Smooth muscle cell (in vitro differentiated cells): Measurements from ENCODE around the gene KANSL1L. TPM values are rescaled to one million over a fixed set of nuclear protein-coding genes. Genes with fewer than 3 reads are reported as not detected.

ENCODE experiments used
- DNase-seq: peaks from one replicate; lab custom pipeline; 2025; ENCODE audit not compliant: unreplicated experiment; lab: John Stamatoyannopoulos, UW
- H2AFZ ChIP-seq: fragments of 200-600 bp; sonication (generic); 2 replicates; pipeline ENCODE4 v1.6.0; 2016; ENCODE audit warnings: antibody characterized with exemption, low read depth, mild to moderate bottlenecking
- H3F3A ChIP-seq: fragments of 200-600 bp; sonication (generic); 2 replicates; pipeline ENCODE4 v1.6.0; 2017; ENCODE audit warnings: antibody characterized with exemption, low read depth
- H3K27ac ChIP-seq: fragments of 200-600 bp; sonication (generic); 2 replicates; pipeline ENCODE4 v1.5.1; 2016; ENCODE audit warnings: low read depth, mild to moderate bottlenecking
- H3K27me3 ChIP-seq: fragments of 200-600 bp; sonication (generic); 2 replicates; pipeline ENCODE4 v1.6.1; 2016; ENCODE audit warnings: low read depth, mild to moderate bottlenecking
- H3K36me3 ChIP-seq: fragments of 200-600 bp; sonication (generic); 2 replicates; pipeline ENCODE4 v1.5.1; 2016; ENCODE audit warnings: low read depth
- H3K4me1 ChIP-seq: fragments of 200-600 bp; sonication (generic); 2 replicates; pipeline ENCODE4 v1.5.1; 2016; ENCODE audit warnings: low read depth
- H3K4me2 ChIP-seq: fragments of 200-600 bp; sonication (generic); 2 replicates; pipeline ENCODE4 v1.6.0; 2016; ENCODE audit warnings: mild to moderate bottlenecking
- H3K4me3 ChIP-seq: fragments of 200-600 bp; sonication (generic); 2 replicates; pipeline ENCODE4 v1.5.1; 2016; ENCODE audit warnings: mild to moderate bottlenecking
- H3K79me2 ChIP-seq: fragments of 200-600 bp; sonication (generic); 2 replicates; pipeline ENCODE4 v1.6.0; 2016; ENCODE audit warnings: low read depth, mild to moderate bottlenecking
- H3K9ac ChIP-seq: fragments of 200-600 bp; sonication (generic); 2 replicates; pipeline ENCODE4 v1.6.0; 2016; ENCODE audit warnings: low read depth
- H3K9me3 ChIP-seq: fragments of 200-600 bp; sonication (generic); replicated peaks from 2 replicates; pipeline ENCODE4 v1.5.1; 2016; ENCODE audit warnings: low read depth
- H4K20me1 ChIP-seq: fragments of 200-600 bp; sonication (generic); 2 replicates; pipeline ENCODE4 v1.6.0; 2016; ENCODE audit warnings: low read depth
- WGBS: methylation state at CpG from one replicate; pipeline ENCODE4 v1.1.7; 2016; ENCODE audit warnings: low lambda C conversion rate; 5-methylcytosine and 5-hydroxymethylcytosine counted together
- polyA plus RNA-seq: library from polyadenylated mRNA; unstranded; fragments of >200 nt; fragmentation: Nextera tagmentation; extraction: Ambion mirVana; gene quantifications from 2 replicates; pipeline ENCODE4 v1.2.1, GENCODE V29; 2016
- total RNA-seq: library from RNA; depleted of rRNA; stranded (reverse); fragments of >200 nt; gene quantifications from 2 replicates; pipeline ENCODE4 v1.2.3, GENCODE V29; 2014
- TF ChIP-seq, protein P1 (sequence below): fragments of 200-600 bp; sonication (generic); IDR thresholded peaks from 2 replicates; pipeline ENCODE4 v1.5.1; 2017; ENCODE audit warnings: borderline replicate concordance, mild to moderate bottlenecking, antibody characterized with exemption; ENCODE audit not compliant: insufficient read depth, poor library complexity, severe bottlenecking

The KANSL1L gene
- total and polyA plus RNA-seq, 2 experiments from 2014 or later = 3.6 to 27.0 TPM

DNA sequence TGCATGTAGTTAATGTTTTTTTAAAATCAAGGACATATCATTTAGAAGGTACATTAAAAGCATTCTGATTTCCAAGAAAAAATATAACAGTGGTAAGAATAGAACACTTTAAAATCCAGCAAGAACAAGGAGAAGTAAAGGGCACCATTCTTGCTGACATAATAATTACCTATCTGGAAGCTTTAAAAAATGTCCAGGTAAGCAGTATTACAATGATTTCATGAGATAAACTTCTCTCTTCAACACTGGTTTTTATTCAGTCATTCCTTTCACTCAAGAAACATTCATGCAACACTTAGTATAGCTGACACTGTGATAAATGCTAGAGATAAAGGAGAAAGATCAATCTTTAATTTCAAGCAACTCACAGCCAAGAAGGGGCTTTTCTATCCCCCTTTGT is 2.9 kb upstream of the KANSL1L start:
- TF ChIP-seq, protein P1, sequence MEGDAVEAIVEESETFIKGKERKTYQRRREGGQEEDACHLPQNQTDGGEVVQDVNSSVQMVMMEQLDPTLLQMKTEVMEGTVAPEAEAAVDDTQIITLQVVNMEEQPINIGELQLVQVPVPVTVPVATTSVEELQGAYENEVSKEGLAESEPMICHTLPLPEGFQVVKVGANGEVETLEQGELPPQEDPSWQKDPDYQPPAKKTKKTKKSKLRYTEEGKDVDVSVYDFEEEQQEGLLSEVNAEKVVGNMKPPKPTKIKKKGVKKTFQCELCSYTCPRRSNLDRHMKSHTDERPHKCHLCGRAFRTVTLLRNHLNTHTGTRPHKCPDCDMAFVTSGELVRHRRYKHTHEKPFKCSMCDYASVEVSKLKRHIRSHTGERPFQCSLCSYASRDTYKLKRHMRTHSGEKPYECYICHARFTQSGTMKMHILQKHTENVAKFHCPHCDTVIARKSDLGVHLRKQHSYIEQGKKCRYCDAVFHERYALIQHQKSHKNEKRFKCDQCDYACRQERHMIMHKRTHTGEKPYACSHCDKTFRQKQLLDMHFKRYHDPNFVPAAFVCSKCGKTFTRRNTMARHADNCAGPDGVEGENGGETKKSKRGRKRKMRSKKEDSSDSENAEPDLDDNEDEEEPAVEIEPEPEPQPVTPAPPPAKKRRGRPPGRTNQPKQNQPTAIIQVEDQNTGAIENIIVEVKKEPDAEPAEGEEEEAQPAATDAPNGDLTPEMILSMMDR = no peak

DNA sequence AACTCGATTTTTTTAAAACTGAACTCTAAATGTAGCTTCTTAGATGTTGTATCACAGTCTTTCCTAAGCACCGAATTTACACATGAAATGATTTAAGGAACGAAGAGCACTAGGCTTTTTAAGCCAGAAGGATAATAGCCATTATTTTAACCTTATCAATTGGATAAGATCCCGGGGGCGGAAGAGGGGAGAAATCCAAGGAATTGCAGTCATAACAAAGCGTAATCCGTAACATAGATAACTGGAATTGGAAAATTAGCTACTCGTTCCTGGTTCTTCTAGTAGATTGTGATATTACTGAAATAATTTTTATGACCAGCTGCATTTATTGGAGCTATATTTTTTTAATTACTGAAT is 988 bp upstream of the KANSL1L start:
- DNase-seq = no peak
- Histone ChIP-seq H3K4me2 (peak overlapping the region; percentile 85), H2AFZ (peak overlapping the region; percentile 67), H3K27me3 (no peaks in the 10 kb centered on the region), H3K9me3 (no peaks in the 10 kb centered on the region), H3F3A (peaks cover 14% of the 10 kb centered on the region), H4K20me1 (no peaks in the 10 kb centered on the region), H3K4me3 (peak overlapping the region; percentile 82), H3K4me1 (peaks cover 30% of the 10 kb centered on the region), H3K27ac (peak overlapping the region; percentile 87), H3K9ac (peak overlapping the region; percentile 48), H3K36me3 (no peaks in the 10 kb centered on the region), H3K79me2 (peaks cover 21% of the 10 kb centered on the region)
- 4% methylated on average over 8 of the region's 8 CpGs for WGBS
- TF ChIP-seq, protein P1 = no peak

More for the DNA sequence above, 2.9 kb upstream of the KANSL1L start:
- no peak for DNase-seq
- Histone ChIP-seq H3K4me2 (no peak overlapping the region), H3K79me2 (peaks cover 2% of the 10 kb centered on the region), H3K4me1 (peaks cover 20% of the 10 kb centered on the region), H3K27ac (no peak overlapping the region), H3F3A (peaks cover 10% of the 10 kb centered on the region), H4K20me1 (no peaks in the 10 kb centered on the region), H3K27me3 (no peaks in the 10 kb centered on the region), H3K9me3 (no peaks in the 10 kb centered on the region), H3K9ac (no peak overlapping the region), H3K36me3 (no peaks in the 10 kb centered on the region), H3K4me3 (no peak overlapping the region), H2AFZ (no peak overlapping the region)

DNA sequence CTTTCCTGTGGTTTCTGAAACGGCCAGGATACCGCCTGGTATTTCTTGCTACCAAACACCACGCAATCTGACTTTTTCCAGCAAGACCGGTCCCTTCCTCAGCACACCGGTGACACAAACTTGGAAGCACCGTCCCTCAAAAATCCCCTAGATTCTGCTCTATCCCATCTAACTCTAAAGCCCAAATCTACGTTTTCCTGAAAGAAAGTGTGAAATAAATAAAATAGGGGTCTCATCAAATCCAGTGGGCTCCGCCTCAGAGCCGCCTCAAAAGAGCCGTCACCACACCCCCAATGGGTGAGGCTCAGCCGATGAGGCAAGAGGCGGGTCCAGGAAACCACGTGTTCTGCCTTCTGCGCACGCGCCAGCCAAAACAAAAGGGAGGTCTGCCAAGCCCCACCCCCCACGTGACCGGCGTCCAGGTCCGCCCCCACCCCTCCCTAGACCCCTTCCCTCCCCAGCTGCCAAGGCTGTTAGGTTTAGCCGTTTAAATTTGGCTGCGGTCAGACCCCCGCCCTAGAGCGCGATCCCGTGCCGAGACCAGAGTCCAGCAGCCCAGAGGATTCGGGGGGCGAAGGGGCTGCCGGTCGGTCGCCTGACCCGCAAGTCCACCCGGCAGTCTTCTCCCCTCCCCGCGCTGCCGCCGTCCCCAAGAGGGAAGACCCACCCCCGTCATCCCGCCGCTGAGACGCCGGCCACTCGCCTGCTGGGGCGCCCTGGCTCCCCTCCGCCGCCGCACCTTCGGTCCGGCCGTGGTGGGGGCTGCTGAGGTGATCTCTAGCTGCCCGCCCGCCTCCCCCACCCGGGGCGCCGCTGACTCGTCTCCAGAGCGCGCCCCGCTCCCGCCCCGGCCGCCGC is 534 bp downstream of the KANSL1L start:
- H3K4me1 ChIP-seq = peaks cover 37% of the 10 kb centered on the region
- no peaks in the 10 kb centered on the region for H4K20me1 ChIP-seq
- H3K36me3 ChIP-seq = no peaks in the 10 kb centered on the region
- TF ChIP-seq, protein P1 = no peak
- H3K9ac ChIP-seq = peak overlapping the region; percentile 91
- H3K79me2 ChIP-seq = peaks cover 36% of the 10 kb centered on the region
- peak overlapping the region; percentile 69 for H2AFZ ChIP-seq
- peaks cover 14% of the 10 kb centered on the region for H3F3A ChIP-seq
- H3K9me3 ChIP-seq = no peaks in the 10 kb centered on the region
- H3K27ac ChIP-seq = peak overlapping the region; percentile 94
- H3K4me2 ChIP-seq = peak overlapping the region; percentile 81
- DNase-seq = peak; percentile 96
- 1% methylated on average over 47 of the region's 64 CpGs for whole genome bisulfite sequencing
- peak overlapping the region; percentile 82 for H3K4me3 ChIP-seq
- no peaks in the 10 kb centered on the region for H3K27me3 ChIP-seq

DNA sequence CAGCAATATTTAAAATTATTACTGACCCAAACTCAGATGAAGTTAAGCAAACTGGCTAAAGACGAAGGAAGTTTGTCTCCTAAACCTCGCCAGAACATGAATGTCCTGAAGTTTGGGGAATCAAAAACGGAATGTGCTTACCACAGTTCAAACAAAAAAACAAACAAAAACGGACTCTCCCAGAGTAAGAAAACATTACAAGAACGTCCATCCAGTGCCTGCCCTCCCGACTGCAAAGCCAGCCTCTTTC is 1.1 kb downstream of the KANSL1L start:
- Histone ChIP-seq H3K79me2 (peaks cover 42% of the 10 kb centered on the region), H4K20me1 (no peaks in the 10 kb centered on the region), H3K27me3 (no peaks in the 10 kb centered on the region), H2AFZ (peak overlapping the region; percentile 4), H3F3A (peaks cover 14% of the 10 kb centered on the region), H3K27ac (peak overlapping the region; percentile 94), H3K4me1 (peaks cover 37% of the 10 kb centered on the region), H3K4me3 (peak overlapping the region; percentile 82), H3K36me3 (no peaks in the 10 kb centered on the region), H3K9ac (peak overlapping the region; percentile 91), H3K9me3 (no peaks in the 10 kb centered on the region), H3K4me2 (peak overlapping the region; percentile 81)
- WGBS = 1% methylated on average over 6 of the region's 6 CpGs
- TF ChIP-seq, protein P1 = no peak
- DNase-seq = no peak
